A673 (cell line): ENCODE measurements around the gene GLI2. TPM values are rescaled to one million over a fixed set of nuclear protein-coding genes. Genes with fewer than 3 reads are reported as not detected.

Experiments
- BruUV-seq: library from RNA; stranded (reverse); fragments of 400-500 nt; replicated peaks from 2 replicates; lab custom pipeline; 2021; lab: Mats Ljungman, UMichigan
- CTCF ChIA-PET: fragments of 300-600 bp; sonication (Branson Sonifier 250); formaldehyde crosslinking; loops from one replicate; lab custom pipeline; 2022; ENCODE audit warnings: antibody characterized with exemption; lab: Charles Lee
- POLR2A ChIA-PET: fragments of 300-600 bp; sonication (Branson Sonifier 250); formaldehyde crosslinking; loops from one replicate; lab custom pipeline; 2022; ENCODE audit warnings: antibody characterized with exemption; ENCODE audit not compliant: low non-redundant PET; lab: Charles Lee
- DNase-seq: peaks from one replicate; pipeline ENCODE4 v3.0.0-alpha.2; 2015; ENCODE audit warnings: low spot score
- H3K27ac ChIP-seq: fragments of 200-600 bp; sonication (generic); 2 replicates; pipeline ENCODE4 v1.5.1; 2016; ENCODE audit warnings: mixed run types, low read depth, mild to moderate bottlenecking, mixed read lengths, antibody characterized with exemption, low read length; ENCODE audit not compliant: poor library complexity, severe bottlenecking
- H3K27me3 ChIP-seq: fragments of 200-600 bp; sonication (generic); replicated peaks from 2 replicates; pipeline ENCODE4 v1.6.1; 2017; ENCODE audit warnings: mixed run types, low read depth, mild to moderate bottlenecking, mixed read lengths, antibody characterized with exemption, low read length; ENCODE audit not compliant: insufficient read depth, poor library complexity
- H3K36me3 ChIP-seq: fragments of 200-600 bp; sonication (generic); 2 replicates; pipeline ENCODE4 v1.6.1; 2016; ENCODE audit warnings: mixed run types, mild to moderate bottlenecking, mixed read lengths, antibody characterized with exemption, low read length; ENCODE audit not compliant: insufficient read depth, poor library complexity, severe bottlenecking
- H3K4me1 ChIP-seq: fragments of 200-600 bp; sonication (generic); 2 replicates; pipeline ENCODE4 v1.6.1; 2017; ENCODE audit warnings: mixed run types, mild to moderate bottlenecking, mixed read lengths, antibody characterized with exemption, low read length; ENCODE audit not compliant: insufficient read depth, poor library complexity, severe bottlenecking
- H3K4me3 ChIP-seq: fragments of 200-600 bp; sonication (generic); 2 replicates; pipeline ENCODE4 v1.5.1; 2016; ENCODE audit warnings: low read depth, mixed run types, mild to moderate bottlenecking, mixed read lengths, low read length; ENCODE audit not compliant: poor library complexity, severe bottlenecking
- H3K9me3 ChIP-seq: fragments of 200-600 bp; sonication (generic); 2 replicates; pipeline ENCODE4 v1.6.1; 2016; ENCODE audit warnings: mixed run types, low read depth, mild to moderate bottlenecking, mixed read lengths, antibody characterized with exemption, low read length; ENCODE audit not compliant: poor library complexity, severe bottlenecking
- CTCF ChIP-seq: fragments of 300-800, 200-600 bp; sonication (generic); conservative IDR thresholded peaks from 2 replicates; pipeline ENCODE4 v1.5.1; 2017; ENCODE audit warnings: low read depth, mild to moderate bottlenecking, antibody characterized with exemption, low read length, moderate library complexity, mixed read lengths
- EZH2 ChIP-seq: fragments of 200-600 bp; sonication (generic); IDR thresholded peaks from 2 replicates; pipeline ENCODE4 v1.6.1; 2017; ENCODE audit warnings: borderline replicate concordance, low read depth, mild to moderate bottlenecking, mixed read lengths, antibody characterized with exemption, low read length; ENCODE audit not compliant: poor library complexity, severe bottlenecking
- intact Hi-C: fragments of 100-400 bp; cut with micrococcal nuclease; formaldehyde crosslinking; loops from one replicate; pipeline ENCODE4 v1.10.0; 2022; ENCODE audit not compliant: unreplicated experiment
- total RNA-seq: library from RNA; stranded (reverse); gene quantifications from 2 replicates; pipeline ENCODE4 v1.2.3, GENCODE V29; 2021

The GLI2 gene
- total RNA-seq, 1 experiment from 2014 or later = 8.1 TPM

DNA sequence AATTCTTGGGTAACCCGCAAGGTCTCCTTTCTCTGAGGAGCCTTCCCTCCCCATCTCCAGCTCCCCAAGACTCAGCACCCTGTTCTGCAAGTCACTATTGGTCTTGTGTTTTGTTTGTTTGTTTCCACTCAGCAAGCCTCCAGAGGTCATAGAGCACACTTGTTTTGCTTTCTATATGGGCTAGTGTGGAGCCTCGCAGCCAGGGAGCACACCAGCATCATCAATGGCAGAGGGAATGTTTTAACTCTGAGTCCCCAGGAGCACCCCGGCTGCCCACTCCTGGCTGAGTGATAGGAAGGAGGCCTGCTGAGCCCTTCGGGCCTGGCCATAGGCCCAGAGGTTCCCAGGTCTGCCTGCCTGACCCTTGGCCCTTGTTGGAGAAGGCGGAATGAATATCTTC lies 36.6 kb downstream of the GLI2 start:
- H3K27ac ChIP-seq = no peak overlapping the region
- H3K4me3 ChIP-seq = no peak overlapping the region
- intact Hi-C loops = no loop called here
- no peaks in the 10 kb centered on the region for H3K36me3 ChIP-seq
- ChIA-PET POLR2A (no interaction called here), CTCF (no interaction called here)
- no peak for TF ChIP-seq CTCF
- TF ChIP-seq EZH2 = no peak
- H3K9me3 ChIP-seq = no peaks in the 10 kb centered on the region
- DNase-seq = no peak
- H3K4me1 ChIP-seq = peaks cover 23% of the 10 kb centered on the region
- H3K27me3 ChIP-seq = no peaks in the 10 kb centered on the region
- BruUV-seq = no TSS peak

DNA sequence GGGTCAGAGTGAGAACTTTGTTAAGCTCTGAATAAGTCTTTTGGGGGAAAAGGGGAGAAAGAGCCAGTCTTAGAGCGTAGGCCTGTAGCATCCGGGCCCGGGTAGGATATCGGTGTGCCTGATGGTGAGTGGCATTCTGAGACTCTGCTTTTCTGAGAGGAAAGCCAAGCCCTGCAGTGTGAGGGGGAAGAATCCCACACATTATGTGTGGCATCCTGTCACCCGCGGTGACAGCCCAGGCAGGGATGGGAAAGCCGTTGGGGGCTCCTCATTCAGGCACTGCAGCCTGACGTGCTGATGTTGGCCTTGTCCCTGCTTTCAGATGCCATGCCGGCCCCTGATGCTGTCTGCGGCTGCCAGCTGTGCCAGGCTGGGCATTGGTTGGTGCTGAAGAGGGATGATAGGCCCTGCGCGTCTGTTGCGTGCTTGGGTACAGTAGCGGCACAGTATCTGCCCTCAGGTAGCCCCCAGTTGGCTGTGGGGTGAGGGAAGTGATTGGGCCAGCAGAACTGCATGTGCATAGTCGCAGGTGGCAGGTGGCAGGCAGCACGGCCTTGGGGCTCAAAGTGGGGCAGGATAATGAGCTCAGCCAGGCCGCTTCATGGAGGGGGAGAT lies 37.6 kb downstream of the GLI2 start:
- no peak overlapping the region for H3K27ac ChIP-seq
- H3K4me1 ChIP-seq = peaks cover 23% of the 10 kb centered on the region
- no peak overlapping the region for H3K4me3 ChIP-seq
- H3K36me3 ChIP-seq = no peaks in the 10 kb centered on the region
- ChIA-PET CTCF (no interaction called here), POLR2A (no interaction called here)
- TF ChIP-seq CTCF (no peak), EZH2 (no peak)
- no peak for DNase-seq
- no peaks in the 10 kb centered on the region for H3K9me3 ChIP-seq
- H3K27me3 ChIP-seq = no peaks in the 10 kb centered on the region
- BruUV-seq = no TSS peak
- intact Hi-C loops = no loop called here

DNA sequence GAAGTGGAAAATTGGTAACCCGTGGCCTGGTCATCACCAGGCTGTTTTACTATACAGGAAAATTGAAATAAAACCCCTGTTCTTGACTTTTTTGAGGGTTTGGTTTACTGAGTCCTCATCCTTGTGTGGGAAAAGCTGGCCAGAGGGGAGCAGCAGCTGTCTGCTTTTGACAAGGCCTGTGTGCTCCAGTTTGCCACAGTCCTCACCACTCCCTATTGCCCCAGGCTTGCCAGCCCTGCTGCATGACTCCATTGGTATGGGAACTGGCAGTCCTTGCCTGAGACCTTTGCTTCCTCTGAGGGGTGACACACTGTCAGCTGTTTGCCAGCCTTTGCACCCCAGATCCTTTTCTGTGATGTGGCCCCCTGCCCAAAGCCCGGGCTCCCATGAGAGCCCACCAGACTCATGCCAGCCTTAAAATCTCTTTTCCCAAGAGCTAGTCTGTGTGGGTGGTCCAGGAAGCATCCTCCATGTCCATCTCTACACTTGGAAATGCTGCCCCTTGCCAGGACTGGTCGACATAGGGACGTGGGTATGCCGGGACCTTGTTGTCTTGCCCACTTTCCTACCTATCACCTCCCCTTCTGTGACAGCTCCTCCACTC lies 39.0 kb downstream of the GLI2 start:
- peaks cover 25% of the 10 kb centered on the region for H3K4me1 ChIP-seq
- H3K27me3 ChIP-seq = no peaks in the 10 kb centered on the region
- H3K27ac ChIP-seq = no peak overlapping the region
- POLR2A ChIA-PET = interaction anchor here (0.7 kb wide), 1 partner anchor 137 kb away, joined by 3 read pairs; no protein-coding TSS in a partner anchor
- H3K36me3 ChIP-seq = no peaks in the 10 kb centered on the region
- no peaks in the 10 kb centered on the region for H3K9me3 ChIP-seq
- CTCF ChIA-PET = no interaction called here
- BruUV-seq = no TSS peak
- no peak overlapping the region for H3K4me3 ChIP-seq
- DNase-seq = no peak
- TF ChIP-seq CTCF (no peak), EZH2 (no peak)
- intact Hi-C loops = no loop called here
